ENCODE measurements around the gene TAS2R42.

DNA sequence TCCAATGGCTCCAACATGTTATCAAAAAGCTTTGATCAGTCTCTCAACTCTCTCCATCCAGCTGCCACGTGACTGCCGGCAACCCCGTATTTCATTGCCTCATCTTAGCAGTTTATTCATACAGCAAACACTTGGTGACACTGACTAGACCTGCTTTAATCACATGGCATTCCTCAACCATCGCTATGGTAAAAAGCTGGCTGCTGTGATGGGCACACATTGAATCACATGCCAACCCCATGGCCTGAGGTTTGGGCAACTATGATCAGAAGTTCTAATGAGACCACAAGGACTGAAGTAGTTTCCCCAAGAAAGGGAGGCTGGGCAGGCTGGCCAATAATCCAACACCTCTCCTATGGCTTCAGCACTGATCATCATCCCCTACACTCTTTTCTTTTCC is 40.6 kb upstream of the TAS2R42 start:
- TF ChIP-seq HMG20A (CRISPR knock-in tag; IDR thresholded peaks at IDR 0.05; ENCODE audit: borderline replicate concordance) (no peak), SP1 (IDR thresholded peaks at IDR 0.05) (no peak), SP1 (CRISPR knock-in tag; IDR thresholded peaks at IDR 0.05) (no peak), ZNF746 (CRISPR knock-in tag; IDR thresholded peaks at IDR 0.05) (no peak), NR2C2 (CRISPR knock-in tag; IDR thresholded peaks at IDR 0.05; ENCODE audit: borderline replicate concordance) (no peak), EZH2 (conservative IDR thresholded peaks at IDR 0.05; ENCODE audit: low read depth, low read length) (no peak)
- TF ChIP-seq, protein P1, sequence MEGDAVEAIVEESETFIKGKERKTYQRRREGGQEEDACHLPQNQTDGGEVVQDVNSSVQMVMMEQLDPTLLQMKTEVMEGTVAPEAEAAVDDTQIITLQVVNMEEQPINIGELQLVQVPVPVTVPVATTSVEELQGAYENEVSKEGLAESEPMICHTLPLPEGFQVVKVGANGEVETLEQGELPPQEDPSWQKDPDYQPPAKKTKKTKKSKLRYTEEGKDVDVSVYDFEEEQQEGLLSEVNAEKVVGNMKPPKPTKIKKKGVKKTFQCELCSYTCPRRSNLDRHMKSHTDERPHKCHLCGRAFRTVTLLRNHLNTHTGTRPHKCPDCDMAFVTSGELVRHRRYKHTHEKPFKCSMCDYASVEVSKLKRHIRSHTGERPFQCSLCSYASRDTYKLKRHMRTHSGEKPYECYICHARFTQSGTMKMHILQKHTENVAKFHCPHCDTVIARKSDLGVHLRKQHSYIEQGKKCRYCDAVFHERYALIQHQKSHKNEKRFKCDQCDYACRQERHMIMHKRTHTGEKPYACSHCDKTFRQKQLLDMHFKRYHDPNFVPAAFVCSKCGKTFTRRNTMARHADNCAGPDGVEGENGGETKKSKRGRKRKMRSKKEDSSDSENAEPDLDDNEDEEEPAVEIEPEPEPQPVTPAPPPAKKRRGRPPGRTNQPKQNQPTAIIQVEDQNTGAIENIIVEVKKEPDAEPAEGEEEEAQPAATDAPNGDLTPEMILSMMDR (CRISPR knock-in tag; IDR thresholded peaks at IDR 0.05): no peak
- TF ChIP-seq, protein P2, sequence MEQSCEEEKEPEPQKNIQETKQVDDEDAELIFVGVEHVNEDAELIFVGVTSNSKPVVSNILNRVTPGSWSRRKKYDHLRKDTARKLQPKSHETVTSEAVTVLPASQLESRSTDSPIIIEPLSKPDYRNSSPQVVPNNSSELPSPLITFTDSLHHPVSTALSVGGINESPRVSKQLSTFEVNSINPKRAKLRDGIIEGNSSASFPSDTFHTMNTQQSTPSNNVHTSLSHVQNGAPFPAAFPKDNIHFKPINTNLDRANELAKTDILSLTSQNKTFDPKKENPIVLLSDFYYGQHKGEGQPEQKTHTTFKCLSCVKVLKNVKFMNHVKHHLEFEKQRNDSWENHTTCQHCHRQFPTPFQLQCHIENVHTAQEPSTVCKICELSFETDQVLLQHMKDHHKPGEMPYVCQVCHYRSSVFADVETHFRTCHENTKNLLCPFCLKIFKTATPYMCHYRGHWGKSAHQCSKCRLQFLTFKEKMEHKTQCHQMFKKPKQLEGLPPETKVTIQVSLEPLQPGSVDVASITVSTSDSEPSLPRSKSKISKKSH (CRISPR knock-in tag; IDR thresholded peaks at IDR 0.05; ENCODE audit: borderline replicate concordance): no peak

Data from HepG2 (cell line).